GM18907 (cell line): ENCODE results near the gene MAP7D1.
"Not testable (repeated sequence)": the region's sequence is repeated elsewhere in the genome, so short reads cannot be mapped to it uniquely, and the experiment has no call there.

Experiments used
- ATAC-seq: cut with Tn5 transposase; IDR thresholded peaks from one replicate; pipeline ENCODE4 v1.9.1; 2021; ENCODE audit warnings: mild to moderate bottlenecking, moderate library complexity; ENCODE audit not compliant: unreplicated experiment

The MAP7D1 gene

DNA sequence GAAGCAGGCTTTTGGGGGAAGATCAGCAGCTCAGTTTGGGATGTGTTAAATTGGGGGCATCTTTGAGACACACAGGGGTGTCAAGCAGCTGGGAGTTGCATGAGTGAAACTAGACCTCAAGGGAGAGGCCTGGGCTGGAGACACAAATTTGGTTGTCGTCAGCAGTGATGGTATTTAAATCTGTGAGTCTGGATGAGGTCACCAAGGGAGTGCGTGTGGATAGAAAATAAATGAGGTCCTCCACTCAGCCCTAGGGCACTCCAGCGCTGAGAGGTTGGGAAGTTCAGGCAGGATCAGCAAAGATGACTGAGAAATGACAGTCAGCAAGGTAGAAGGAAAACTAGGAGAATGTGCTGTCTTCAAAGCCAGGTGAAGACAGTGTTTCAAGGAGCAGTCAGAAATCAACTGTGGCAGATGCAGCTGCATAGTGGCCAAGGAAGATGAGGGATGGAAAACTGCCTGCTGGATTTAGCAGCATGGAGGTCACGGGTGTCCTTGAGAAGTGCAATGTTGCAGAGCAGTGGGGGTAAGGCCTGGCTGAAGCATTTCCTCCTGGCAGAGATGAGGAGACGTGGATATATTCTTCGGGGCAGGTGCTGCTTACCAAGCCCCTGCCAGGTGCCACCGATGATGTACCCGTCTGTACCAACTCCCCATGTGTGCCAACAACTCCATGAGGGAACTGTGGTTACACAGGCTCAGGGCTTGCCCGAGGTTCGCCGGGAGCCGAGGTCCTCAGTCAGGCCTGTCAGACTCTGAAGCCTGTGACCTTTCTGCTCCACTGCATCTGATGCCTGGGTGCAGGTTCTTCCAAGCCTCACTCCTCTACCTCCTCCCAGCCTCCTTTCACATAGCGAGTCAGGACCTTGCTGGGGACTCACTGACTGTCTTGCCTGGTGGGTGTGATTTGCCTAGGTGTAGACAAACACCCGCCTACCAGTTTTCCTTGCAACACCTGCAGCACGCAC lies 11.3 kb downstream of the MAP7D1 start:
- no peak for ATAC-seq

DNA sequence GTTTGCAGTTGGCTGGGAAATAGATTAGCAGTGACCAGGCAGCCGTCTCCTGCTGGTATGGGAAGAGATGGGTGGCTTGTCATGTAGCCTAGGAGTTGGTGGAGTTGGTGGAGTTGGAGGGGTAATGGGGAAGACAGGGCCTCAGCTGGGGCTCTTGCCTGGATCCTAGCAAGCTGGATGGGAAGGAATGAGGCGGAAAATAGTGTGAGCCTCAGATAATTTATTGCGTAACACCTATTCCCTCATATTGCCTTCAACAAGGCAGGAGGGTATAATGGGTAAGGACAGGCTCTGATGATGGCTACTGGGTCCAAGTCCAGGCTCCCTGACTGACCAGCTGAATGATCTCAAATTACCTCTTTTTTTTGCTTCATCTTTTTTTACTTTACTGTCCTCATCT lies 12.6 kb downstream of the MAP7D1 start:
- ATAC-seq, result no peak

DNA sequence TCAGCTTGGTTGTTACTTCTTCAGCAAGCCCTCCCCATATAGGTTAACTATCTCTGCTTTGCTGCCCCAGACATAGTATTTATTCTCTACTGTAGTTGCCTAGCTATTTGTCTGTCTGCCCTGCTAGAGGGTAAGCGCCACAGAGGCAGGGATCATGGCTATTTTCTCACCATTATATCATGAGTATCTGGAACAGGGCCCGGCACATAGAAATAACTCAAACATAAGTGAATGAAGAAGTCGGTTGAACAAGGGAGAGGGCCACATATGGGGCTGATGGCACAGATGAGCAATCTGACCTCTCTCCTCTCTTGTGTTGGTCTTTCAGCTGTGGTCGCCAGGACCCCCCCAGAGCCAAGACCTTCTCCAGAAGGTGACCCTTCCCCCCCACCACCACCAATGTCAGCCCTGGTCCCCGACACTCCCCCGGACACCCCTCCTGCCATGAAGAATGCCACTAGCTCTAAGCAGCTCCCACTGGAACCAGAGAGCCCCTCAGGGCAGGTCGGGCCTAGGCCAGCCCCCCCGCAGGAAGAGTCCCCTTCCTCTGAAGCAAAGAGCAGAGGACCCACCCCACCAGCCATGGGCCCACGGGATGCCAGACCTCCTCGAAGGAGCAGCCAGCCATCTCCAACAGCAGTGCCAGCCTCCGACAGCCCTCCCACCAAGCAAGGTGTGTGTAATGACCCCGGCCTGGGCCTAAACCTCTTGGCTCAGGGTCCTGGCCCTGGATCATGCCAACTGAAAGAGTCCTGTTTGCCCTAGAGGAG lies 14.9 kb downstream of the MAP7D1 start:
- ATAC-seq, result no peak

DNA sequence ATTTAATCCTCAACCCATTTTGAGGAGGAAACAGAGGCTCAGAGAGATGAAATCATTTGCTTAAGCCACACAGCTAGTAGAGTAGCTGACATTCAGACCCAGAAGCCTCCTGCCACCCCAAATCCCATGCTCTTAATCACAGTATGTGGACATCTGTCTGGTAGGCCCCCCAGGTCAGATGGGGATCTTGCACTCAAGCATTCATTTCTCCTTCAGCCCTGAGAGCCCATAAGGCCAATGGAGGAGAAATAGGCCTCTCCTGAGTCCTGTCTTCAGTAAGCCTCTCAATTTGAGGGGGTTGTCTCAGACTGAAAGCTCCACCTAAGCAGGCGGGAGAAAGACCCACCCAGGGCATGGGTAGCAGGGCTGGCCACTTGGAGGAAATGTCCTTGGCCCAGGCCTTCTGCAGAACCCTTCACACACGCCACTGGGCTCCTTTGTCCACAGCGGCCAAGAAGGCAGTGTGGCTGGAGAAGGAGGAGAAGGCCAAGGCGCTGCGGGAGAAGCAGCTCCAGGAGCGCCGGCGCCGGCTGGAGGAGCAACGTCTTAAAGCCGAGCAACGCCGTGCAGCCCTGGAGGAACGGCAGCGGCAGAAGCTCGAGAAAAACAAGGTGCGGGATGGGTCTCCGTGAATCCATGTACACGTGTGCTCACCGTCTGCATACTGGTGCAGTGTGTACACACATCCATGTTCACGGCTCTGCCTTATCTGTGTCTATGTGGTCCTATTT lies 16.2 kb downstream of the MAP7D1 start:
- ATAC-seq, result no peak

DNA sequence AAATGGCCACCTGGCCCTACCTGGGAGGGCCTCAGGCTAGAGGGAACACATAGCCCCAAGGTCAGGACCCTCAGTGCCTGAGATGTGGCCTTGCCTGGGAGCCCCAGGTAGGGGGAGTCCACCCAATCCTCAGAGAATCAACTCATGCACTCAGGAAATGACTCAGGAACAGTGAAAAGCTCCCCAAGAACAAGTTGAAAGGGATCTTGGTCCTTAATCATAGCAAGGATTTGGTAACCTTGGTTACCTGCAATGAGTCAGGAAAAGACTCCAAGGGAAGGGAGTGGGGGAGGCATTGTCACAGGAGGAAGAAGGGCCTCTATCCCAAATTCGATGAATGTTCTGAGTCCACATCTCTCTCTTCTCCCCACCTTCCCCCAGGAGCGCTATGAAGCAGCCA lies 17.0 kb downstream of the MAP7D1 start:
- ATAC-seq, result no peak

DNA sequence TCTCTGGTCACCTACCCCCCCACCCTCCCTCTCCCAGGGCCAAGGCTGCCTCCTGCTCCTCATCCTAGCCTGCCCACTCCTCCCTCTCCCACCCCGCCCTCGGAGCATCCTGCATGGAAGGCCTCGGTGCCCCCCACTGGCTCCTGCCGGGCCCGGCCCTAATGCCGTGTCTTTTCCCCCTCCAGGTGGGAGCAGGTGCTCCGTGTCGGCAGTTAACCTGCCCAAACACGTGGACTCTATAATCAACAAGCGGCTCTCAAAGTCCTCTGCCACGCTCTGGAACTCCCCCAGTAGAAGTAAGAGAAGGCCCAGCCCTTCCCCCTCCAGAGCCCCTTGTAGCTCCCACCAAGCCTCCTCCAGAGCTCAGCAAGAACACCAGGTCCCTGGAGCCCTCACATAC lies 18.8 kb downstream of the MAP7D1 start:
- no peak for ATAC-seq

DNA sequence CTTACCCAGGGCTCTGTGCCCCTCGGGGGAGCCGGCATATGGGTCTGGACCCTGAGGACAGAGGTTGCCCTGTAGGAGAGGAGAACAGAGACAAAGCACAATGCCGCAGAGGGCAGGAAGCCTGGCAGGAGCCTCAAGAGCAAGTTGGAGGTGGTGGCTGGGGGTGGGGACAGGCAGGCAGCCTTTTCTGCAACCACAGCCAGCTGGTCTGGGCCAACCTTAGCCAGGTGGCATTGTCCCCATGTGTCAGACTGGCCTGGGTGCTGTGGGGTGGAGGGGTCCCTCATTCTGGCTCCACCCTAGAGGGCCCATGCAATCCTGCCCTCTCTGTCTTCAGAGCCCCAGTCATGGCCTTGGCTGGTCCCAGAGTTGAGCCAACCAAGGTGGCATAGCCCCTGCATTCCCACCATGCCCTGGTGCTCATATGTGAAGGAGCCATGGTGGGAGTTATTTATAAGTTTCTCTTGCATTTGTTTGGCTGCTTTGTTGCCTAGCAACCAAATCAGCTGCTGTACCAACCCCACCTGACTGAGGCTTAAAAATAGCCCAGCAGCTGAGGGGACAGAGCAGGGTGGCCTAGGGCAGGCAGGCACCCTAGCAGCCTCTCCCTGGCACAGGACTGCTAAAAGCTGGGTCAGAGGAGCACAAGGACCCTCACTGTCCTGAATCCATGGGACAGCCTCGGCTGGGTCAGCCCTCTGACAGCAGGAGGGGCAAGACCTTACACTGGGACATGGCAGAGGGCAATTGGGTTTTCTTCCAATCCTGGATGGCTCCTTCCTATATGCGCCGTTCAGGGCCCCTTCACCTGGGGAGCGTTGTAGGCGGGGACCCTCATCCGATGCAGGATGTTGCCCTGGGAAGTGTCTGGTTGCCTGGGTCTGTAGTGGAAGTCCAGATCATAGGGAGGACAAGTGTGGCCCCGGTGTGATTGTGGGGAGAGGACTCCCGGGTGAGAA lies 19.5 kb downstream of the MAP7D1 start:
- ATAC-seq, result no peak

DNA sequence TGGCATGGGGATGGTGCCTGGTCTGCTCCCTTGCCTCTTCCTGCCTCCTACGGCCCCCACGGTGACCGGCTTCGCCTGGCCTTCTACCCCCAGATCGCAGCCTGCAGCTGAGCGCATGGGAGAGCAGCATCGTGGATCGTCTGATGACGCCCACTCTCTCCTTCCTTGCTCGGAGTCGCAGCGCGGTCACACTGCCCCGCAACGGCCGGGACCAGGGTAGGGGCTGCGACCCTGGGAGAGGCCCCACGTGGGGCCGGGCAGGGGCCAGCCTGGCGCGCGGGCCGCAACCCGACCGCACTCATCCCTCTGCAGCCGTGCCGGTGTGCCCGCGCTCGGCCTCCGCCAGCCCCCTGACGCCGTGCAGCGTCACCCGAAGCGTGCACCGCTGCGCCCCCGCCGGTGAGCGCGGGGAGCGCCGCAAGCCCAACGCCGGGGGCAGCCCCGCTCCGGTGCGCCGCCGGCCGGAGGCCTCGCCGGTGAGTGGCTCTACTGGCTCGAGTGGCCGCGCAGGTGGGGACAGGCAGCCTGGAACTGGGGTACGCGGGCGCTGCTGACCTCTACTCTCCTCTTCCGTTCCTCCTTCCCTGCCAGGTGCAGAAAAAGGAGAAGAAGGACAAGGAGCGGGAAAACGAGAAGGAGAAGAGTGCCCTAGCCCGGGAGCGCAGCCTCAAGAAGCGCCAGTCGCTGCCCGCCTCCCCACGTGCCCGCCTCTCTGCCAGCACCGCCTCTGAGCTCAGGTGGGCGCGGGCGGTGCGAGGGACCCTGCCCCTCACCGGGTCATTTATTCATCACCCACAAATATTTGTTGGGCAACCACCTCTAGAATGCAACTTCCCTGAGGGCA lies 20.4 kb downstream of the MAP7D1 start:
- ATAC-seq, result no peak

DNA sequence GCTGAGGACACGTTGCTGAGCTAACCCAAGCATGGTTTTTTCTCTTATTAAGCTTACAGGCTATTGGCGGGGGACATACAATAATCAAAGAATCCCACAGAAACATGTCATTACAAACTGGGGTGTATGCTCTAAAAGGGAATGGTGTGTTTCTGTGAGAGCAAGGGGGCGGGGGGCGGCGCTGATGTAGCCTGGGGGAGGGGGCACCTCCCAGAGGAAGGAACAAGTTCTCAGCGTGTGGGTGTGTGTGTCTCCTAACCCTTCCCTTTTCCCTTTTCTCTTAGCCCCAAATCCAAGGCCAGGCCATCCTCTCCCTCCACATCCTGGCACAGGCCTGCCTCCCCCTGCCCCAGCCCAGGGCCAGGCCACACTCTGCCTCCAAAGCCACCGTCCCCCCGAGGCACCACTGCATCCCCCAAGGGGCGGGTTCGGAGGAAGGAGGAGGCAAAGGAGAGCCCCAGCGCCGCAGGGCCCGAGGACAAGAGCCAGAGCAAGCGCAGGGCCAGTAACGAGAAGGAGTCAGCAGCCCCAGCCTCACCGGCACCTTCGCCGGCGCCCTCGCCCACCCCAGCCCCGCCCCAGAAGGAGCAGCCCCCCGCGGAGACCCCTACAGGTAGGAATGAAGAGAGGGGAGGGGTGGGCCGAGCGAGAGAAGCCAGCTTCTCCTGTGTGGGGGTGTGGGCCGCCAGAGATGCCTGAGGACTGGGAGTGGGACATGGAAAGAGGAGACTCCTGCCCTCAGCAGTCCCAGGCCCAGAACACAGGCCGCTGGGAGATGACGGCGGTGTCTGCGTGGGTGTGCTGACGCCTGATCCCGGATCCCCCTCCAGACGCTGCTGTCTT lies 21.9 kb downstream of the MAP7D1 start:
- no peak for ATAC-seq

DNA sequence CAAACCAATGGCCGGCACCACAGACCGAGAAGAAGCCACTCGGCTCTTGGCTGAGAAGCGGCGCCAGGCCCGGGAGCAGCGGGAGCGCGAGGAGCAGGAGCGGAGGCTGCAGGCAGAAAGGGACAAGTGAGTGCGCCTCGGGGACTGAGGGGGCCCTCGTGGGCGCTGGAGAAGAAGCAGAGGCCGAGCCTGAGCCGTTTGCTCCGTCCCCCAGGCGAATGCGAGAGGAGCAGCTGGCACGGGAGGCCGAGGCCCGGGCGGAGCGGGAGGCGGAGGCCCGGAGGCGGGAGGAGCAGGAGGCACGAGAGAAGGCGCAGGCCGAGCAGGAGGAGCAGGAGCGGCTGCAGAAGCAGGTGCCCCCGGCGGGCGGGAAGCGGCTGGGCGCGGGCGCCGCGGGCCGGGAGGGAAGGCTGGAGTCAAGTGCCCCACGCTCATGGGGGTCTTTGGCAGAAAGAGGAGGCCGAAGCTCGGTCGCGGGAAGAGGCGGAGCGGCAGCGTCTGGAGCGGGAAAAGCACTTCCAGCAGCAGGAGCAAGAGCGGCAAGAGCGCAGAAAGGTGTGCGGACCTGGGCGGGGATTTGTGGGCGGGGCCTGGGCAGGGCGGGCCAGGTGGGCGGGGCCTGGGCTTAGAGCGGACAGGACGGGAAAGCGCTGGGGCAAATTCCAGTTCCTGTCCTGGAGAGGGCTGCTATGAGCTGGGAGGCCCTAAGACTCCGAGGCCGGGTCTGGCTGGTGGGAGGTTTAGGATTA lies 22.7 kb downstream of the MAP7D1 start:
- ATAC-seq, result no peak

DNA sequence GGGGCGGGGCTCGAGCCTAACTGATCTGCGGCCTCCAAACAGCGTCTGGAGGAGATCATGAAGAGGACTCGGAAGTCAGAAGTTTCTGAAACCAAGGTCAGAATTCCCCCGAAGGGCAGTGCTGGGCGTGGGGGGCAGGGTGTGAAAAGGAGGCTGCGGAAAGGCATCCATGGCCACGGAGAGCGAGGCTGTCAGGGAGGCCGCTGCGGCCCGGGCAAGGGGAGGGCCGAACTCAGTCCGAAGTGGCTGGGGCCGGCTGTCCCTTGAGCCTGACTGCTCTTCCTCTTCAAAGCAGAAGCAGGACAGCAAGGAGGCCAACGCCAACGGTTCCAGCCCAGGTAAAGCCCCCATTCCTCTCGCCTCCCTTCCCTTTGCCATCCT lies 23.2 kb downstream of the MAP7D1 start:
- no peak for ATAC-seq

DNA sequence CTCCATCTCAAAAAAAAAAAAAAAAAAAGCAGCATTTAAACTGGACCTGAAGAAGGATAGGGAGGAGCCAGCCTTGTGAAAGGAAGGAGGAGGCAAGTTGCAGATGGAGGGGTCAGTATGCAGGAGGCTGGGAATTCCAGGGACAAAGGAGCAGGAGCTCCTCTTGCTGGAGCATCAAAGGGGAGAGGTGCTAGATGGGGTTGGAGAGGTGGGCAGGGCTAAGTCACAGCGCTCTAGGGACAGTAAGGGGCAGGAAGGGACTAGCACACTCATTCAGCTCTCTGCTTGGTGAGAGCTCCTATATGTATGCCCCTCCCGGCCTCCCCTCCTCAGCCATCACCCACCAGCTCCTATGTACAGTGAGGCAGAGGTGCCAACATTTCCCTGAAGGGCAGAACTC lies 26.8 kb downstream of the MAP7D1 start:
- ATAC-seq, result no peak

DNA sequence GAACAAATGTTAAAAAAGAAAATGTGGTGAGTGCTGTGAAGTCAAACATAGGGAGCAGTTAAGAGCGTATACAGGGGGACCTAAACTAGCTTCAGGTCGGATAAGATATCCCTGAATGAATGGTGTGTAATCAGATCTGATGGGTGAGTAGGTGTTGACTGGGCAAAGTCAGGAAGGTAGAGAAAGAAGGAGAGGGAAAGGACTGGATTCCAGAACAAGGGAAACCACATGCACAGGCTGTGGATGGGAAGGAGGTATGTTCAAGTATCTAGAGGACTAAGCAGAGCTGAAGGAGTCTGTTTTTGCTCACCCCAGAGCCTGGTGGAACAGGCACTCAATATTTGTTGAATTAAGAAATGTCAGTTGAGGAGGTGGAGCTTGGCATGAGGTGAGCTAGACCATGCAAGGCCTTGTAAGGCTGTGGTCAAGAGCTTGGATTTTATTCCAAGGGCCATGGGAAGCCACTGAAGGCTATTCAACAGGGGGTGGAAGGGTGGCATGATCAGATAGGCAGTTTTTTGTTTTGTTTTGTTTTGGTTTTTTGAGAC lies 27.4 kb downstream of the MAP7D1 start:
- ATAC-seq, result no peak

DNA sequence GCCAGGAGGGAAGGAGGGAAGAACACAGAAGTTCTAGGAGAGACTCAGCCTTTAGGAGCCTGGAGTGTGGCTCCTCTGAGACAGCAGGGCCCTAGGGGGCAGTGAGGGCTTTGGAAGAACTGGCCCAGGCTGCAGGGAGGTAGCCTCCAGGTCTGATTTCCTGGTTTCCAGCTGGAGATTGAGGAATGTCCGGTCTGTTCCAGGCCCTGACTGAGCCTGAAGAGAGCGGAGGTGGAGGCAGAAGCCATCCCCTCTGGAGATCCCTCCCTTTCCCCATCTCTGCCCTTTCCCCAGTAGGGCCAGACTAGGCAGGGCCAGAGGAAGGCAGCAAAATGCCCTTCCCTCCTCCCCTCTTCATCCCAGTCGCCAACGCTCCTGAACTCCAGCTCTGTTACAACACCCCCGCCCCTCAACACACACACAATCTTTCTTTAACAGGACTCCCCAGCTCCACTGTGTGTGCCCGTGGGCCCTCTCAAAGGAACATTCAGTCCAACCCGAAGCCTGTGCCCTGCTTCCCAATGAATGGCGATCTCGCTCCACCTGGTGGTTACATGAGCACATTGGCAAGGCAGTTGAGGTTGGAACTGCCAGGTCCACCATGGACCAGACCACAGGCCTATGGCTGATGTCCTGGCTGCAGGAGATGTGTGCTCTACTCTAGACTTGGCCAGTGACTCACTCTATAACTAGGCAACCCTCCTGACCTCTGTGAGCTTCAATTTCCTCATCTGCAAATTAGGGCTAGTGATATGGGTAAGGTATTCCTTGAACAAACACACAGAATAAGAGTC lies 32.0 kb downstream of the MAP7D1 start:
- ATAC-seq, result peak; percentile 63

DNA sequence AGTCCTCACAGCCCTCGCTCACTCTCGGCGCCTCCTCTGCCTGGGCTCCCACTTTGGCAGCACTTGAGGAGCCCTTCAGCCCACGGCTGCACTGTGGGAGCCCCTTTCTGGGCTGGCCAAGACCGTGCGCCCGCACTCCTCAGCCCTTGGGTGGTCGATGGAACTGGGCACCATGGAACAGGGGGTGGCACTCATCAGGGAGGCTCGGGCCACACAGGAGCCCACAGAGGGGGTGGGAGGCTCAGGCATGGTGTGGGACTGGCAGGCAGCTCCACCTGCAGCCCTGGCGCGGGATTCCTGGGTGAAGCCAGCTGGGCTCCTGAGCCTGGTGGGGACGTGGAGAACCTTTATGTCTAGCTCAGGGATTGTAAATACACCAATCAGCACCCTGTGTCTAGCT lies 40.8 kb downstream of the MAP7D1 start:
- ATAC-seq, result not testable (repeated sequence)

DNA sequence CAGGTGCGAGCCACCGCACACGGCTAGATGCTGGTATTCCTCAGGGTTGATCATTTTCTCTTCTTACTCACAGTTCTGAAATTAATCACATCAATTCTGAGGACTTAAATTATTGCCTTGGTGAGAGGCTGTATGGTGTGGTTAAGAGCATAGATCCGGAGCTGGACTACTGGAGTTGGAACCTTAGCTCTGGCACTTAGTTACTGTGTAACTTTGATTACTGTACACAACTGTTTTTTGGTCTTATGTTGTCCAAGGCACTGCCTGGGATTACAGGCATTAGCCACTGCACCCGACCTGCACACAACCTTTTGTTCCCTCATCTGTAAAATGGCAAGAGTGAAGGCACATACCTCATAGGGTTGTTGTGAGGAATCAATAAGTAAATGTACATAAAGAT lies 42.7 kb downstream of the MAP7D1 start:
- no peak for ATAC-seq
